ENCODE data around the gene SLC2A13. TPM values are rescaled to one million over a fixed set of nuclear protein-coding genes. Genes with fewer than 3 reads are reported as not detected.

The SLC2A13 gene
- total RNA-seq, 4 donors from 2014 or later: 1.4 to 2.8 (median 2.3) TPM

DNA sequence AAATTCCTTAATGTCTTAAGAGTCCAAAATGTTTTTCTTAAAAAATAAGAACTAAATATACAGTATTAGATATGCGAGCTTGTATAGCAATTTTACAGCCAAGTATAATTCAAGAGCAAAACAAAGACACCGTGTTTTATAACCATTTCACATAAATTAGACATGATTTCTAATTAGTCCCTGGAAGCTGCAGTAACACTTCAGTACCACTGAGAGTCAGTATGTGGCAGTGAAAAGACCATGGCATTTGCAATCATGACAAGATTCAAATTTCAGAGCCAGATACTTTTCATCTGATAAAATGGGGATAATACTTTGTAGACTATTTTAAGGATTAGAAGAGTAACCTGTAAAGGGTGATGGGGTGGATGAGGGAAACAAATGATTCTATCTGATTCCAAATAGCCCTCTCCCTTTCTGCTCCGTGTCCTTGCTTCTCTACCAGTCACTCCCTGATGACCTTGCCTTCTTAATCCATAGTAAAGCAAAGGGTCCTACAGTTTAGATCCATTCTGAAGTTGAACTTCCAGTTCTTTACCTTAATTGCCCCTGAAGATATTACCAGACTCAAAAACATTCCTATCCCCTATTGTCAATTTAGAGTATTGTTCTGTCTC is 340.8 kb downstream of the SLC2A13 start:
- H3K27me3 ChIP-seq: no peaks in the 10 kb centered on the region
- no peaks in the 10 kb centered on the region for H3K36me3 ChIP-seq
- TF ChIP-seq, protein P1, sequence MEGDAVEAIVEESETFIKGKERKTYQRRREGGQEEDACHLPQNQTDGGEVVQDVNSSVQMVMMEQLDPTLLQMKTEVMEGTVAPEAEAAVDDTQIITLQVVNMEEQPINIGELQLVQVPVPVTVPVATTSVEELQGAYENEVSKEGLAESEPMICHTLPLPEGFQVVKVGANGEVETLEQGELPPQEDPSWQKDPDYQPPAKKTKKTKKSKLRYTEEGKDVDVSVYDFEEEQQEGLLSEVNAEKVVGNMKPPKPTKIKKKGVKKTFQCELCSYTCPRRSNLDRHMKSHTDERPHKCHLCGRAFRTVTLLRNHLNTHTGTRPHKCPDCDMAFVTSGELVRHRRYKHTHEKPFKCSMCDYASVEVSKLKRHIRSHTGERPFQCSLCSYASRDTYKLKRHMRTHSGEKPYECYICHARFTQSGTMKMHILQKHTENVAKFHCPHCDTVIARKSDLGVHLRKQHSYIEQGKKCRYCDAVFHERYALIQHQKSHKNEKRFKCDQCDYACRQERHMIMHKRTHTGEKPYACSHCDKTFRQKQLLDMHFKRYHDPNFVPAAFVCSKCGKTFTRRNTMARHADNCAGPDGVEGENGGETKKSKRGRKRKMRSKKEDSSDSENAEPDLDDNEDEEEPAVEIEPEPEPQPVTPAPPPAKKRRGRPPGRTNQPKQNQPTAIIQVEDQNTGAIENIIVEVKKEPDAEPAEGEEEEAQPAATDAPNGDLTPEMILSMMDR (IDR thresholded peaks at IDR 0.05 in 4 of 5, conservative IDR thresholded peaks at IDR 0.05 in 1 of 5): peak; percentile 7 to 53 (median 29)
- TF ChIP-seq POLR2A (IDR thresholded peaks at IDR 0.05): no peak
- no peaks in the 10 kb centered on the region for H3K4me1 ChIP-seq
- H3K4me3 ChIP-seq: no peak overlapping the region
- in situ Hi-C loops (cut with MboI; ENCODE audit: low sequenced_read_pairs in 4 of 4): loop anchor here in 3 of 4 donors (25.0 kb wide), 1 partner anchor 347 kb away; the partner anchor contains the start of gene SLC2A13 (in 3 of the 3)
- no peaks in the 10 kb centered on the region for H3K9me3 ChIP-seq
- ATAC-seq (no peak), DNase-seq (no peak)
- H3K27ac ChIP-seq: no peak overlapping the region
- intact Hi-C loops (cut with DNase I; ENCODE audit: low total_unique reads): no loop called here

DNA sequence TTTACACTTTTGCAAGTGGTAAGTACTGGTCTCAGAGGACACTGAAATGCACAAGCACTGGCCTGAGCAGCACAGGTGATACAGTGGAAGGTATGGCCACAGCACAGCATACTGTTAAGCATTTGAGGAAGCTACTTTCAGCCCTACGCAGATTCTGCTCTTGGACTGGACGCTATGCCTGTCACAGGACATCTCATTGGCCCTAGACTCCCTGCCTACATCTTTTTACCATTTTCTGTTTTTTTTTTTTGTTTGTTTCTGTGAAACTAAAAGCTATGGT is 342.1 kb downstream of the SLC2A13 start:
- Histone ChIP-seq H3K36me3 (no peaks in the 10 kb centered on the region), H3K27ac (no peak overlapping the region), H3K9me3 (no peaks in the 10 kb centered on the region), H3K4me3 (no peak overlapping the region), H3K27me3 (no peaks in the 10 kb centered on the region), H3K4me1 (no peaks in the 10 kb centered on the region)
- in situ Hi-C loops (cut with MboI; ENCODE audit: low sequenced_read_pairs in 4 of 4) (loop anchor here in 3 of 4 donors (25.0 kb wide), 1 partner anchor 348 kb away; the partner anchor contains the start of gene SLC2A13 (in 3 of the 3)), intact Hi-C loops (cut with DNase I; ENCODE audit: low total_unique reads) (no loop called here)
- TF ChIP-seq POLR2A (IDR thresholded peaks at IDR 0.05): no peak
- TF ChIP-seq, protein P1 (IDR thresholded peaks at IDR 0.05 in 4 of 5, conservative IDR thresholded peaks at IDR 0.05 in 1 of 5): no peak
- ATAC-seq (no peak), DNase-seq (no peak)

DNA sequence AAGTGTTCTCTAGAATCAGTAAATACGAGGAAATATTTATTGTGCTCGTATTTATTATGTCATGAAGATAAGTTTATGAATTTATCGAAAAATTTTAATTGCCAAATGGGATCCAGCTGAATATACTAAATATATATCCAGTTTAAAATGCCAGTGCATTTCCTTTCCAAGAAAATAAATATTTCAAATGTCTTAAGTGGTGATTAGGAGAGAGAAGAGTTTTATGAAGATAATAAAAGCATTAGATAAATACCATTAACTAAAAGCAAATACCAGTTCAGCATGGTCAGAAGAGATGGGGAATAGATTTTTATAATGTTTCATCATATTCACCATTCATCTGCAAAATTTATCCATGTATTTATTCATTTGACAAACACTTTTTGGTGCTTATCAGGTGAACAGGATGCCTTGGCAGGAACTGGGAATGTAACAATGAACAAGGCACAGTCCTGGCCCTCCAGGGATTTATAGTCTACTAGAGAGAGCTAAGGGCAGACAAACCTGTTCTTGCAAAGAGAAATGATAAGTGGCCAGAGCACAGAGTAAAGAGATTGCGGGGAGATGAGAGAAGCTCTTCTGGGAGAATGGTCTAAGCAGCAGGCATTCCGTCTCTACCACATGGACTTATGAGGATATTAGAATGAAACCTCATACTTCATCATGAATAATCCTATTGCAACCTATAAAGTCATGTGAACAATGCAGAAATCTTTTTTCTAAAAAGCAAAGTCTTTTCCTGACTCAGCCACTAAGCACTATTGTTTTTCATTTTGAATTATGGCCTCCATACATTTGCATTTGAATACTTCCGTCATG is 342.6 kb downstream of the SLC2A13 start:
- TF ChIP-seq, protein P1 (IDR thresholded peaks at IDR 0.05 in 4 of 5, conservative IDR thresholded peaks at IDR 0.05 in 1 of 5): no peak
- no peak for TF ChIP-seq POLR2A (IDR thresholded peaks at IDR 0.05)
- no peaks in the 10 kb centered on the region for H3K4me1 ChIP-seq
- in situ Hi-C loops (cut with MboI; ENCODE audit: low sequenced_read_pairs in 4 of 4) (loop anchor here in 3 of 4 donors (25.0 kb wide), 1 partner anchor 349 kb away; the partner anchor contains the start of gene SLC2A13 (in 3 of the 3)), intact Hi-C loops (cut with DNase I; ENCODE audit: low total_unique reads) (no loop called here)
- H3K9me3 ChIP-seq: no peaks in the 10 kb centered on the region
- no peaks in the 10 kb centered on the region for H3K27me3 ChIP-seq
- no peak overlapping the region for H3K4me3 ChIP-seq
- DNase-seq: no peak
- no peak for ATAC-seq
- no peaks in the 10 kb centered on the region for H3K36me3 ChIP-seq
- H3K27ac ChIP-seq: no peak overlapping the region

DNA sequence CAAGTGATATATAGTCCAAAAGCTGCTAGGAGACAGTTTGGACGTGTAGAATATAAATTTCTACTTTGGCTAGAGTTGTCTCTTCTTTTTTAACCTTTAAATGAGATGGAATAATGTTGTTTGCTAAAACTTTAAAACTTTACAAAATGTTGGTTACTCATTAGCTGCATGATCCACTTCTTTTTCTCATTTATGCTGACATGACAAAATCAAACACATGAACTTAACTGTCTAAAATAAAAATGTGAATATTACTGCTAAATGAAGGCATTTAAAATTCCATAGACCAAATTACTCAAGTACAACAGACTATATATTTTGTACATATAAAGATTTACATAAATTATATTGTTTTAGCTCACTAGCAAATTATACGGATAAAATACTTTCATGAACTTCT is 350.4 kb downstream of the SLC2A13 start:
- H3K27me3 ChIP-seq: no peaks in the 10 kb centered on the region
- no peak overlapping the region for H3K27ac ChIP-seq
- DNase-seq: no peak
- no peaks in the 10 kb centered on the region for H3K9me3 ChIP-seq
- no peak overlapping the region for H3K4me3 ChIP-seq
- ATAC-seq: no peak
- intact Hi-C loops (cut with DNase I; ENCODE audit: low total_unique reads): no loop called here
- TF ChIP-seq, protein P1 (IDR thresholded peaks at IDR 0.05 in 4 of 5, conservative IDR thresholded peaks at IDR 0.05 in 1 of 5): no peak
- no peak for TF ChIP-seq POLR2A (IDR thresholded peaks at IDR 0.05)
- H3K4me1 ChIP-seq: no peaks in the 10 kb centered on the region
- in situ Hi-C loops (cut with MboI; ENCODE audit: low sequenced_read_pairs in 4 of 4): loop anchor here in 3 of 4 donors (25.0 kb wide), 1 partner anchor 357 kb away; the partner anchor contains the start of gene SLC2A13 (in 3 of the 3)
- H3K36me3 ChIP-seq: no peaks in the 10 kb centered on the region
